ENCODE measurements around the gene CBLN3.

The CBLN3 gene

DNA sequence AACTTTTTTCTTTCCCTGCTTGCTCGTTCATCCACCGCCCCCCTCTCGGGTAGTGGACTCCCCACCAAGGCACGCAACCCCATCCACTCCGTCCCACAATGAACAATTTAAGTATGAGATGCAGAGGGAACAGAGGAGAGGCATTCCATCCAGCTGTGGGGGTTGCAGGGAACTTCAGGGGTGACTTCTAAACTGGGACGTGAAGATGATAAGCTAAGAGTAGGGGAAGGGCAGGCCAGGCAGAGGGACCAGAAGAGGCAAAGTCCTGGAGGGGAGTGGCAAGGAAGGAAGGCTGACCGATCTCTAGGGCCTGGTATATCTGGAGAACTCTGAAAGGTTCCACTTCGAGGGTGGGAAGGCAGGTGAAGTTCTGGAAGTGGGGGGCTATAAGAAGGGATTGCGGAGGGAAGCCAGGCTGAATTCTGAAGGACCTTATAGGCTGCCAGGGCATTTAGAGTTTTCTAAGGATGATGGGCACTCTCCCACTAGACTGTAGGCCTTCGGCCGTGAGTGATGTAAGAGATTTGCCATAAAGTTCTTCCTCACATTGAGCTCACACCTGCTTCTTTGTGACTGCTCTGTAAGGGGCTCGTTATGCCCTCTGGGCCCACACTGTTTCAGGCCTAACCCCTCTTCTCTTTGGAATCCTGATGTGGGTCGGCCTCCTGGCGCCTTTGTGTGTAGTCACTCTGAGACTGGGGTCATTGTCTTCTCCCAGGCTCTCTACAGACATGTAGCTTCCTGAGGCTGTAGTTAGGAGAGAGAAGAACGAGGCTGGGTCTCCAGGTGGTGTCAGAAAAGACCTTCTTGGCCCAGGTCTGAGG lies 49.3 kb downstream of the CBLN3 start:
- no peak for TF ChIP-seq ZNF274 (IDR thresholded peaks at IDR 0.05; ENCODE audit: low read depth, low read length)
- no peak overlapping the region for H3K4me3 ChIP-seq (ENCODE audit: low read length)

DNA sequence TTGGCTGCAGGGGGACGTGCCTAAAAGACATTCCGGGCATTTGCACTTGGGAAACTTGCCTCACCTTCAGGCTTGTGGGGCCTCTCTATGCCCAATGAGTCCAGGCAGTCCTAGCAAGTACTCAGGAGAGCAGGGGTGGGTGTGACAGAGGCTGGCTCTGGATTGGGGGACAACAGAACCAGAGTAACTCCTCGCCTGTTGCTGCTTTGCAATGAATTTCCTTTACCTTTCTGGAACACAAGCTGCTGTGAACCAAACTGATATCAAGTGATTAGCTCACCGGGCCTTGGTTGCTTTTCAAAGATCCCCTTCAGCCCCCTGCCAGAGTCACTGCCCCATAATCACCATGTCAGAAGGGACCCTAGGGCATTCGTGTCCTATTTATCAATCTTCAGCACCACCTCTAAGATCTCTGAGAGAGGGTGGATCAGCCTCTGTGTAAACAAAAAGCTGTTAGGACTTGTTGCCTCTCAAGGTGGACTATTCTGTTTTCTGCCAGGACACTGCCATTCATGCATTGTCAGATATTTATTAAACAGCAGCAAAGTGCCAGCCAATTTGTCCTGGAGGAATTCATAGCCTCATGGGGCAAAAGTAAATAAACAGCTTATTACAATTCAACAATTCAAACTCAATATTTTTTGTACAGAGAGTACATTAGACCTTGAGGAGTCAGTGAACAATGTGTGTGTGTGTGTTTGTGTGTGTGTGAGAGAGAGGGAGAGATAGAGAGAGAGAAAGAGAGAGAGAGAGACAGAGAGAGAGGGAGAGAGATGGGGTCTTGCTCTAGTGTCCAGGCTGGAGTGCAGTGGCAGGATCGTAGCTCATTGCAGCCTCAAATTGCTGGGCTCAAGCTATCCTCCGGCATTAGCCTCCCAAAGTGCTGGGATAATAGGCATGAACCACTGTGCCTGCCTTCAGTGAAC lies 50.2 kb downstream of the CBLN3 start:
- no peak overlapping the region for H3K4me3 ChIP-seq (ENCODE audit: low read length)
- TF ChIP-seq ZNF274 (IDR thresholded peaks at IDR 0.05; ENCODE audit: low read depth, low read length), result no peak

DNA sequence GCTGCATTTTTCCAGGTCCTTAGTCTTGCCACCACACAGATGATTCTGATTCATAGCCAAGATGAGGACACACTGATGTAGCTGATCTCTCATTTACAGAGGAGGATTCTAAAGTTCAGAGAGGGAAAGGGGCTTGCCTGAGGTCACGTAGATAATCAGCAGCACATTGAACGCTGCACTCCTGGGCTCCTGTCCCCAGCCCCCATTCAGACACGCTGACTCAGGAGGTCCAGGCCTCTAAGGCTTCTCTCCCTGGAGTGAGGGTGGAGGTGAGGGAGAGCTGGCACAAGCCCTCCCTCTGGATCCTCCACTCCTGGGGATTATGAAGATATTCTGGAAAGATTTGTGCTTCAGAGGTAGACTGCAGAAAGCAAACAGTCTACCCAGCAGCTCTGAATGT lies 51.1 kb downstream of the CBLN3 start:
- H3K4me3 ChIP-seq (ENCODE audit: low read length), result no peak overlapping the region
- no peak for TF ChIP-seq ZNF274 (IDR thresholded peaks at IDR 0.05; ENCODE audit: low read depth, low read length)

DNA sequence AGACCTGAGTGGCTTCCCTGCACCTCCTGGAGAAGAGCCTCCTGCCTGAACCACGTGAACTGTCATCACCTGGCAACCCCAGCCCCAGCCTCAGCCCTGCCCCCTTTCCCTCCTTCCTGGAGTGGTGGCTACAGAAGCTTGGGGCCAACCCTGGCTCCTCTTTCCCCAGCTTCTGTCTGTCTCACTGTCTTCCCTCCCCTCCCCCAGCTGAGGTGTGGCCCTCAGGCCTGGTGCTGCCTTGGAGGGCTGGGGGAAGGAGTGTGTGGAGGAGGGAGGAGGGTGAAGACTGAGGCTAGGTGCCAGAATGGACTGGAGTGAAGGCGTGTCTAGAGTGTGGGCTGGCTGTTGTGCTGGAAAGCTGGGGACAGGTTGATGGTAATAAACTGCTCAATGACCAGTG lies 51.8 kb downstream of the CBLN3 start:
- TF ChIP-seq ZNF274 (IDR thresholded peaks at IDR 0.05; ENCODE audit: low read depth, low read length), result no peak
- H3K4me3 ChIP-seq (ENCODE audit: low read length), result no peak overlapping the region

DNA sequence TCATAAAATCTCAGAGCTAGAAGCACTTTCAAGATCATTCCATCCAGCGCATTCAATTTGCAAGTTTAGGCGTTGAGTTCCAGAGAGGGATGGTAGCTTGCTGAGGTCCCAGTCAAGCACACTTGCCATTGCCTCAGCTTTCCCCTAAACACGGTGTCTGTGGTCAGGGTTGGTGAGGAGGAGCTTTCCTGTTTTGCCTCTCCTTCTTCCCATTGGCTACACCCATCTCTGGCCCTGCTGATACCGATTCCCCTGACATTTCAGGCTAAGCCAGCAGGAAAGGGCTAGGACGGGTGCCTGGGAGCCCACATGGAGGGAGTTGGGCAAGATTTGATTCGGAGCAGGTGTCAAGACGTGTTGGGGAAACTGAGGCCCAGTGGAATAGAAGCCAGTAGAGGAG lies 52.3 kb downstream of the CBLN3 start:
- no peak overlapping the region for H3K4me3 ChIP-seq (ENCODE audit: low read length)
- TF ChIP-seq ZNF274 (IDR thresholded peaks at IDR 0.05; ENCODE audit: low read depth, low read length), result no peak
